IMR-90 (cell line): ENCODE data around the gene JMJD8. TPM values are rescaled to one million over a fixed set of nuclear protein-coding genes. Genes with fewer than 3 reads are reported as not detected.
A peak's percentile ranks its signal among the peaks of the same experiment; 100 is the strongest.

Experiments
- ATAC-seq: fragments of 200-7000 bp; cut with Tn5 transposase; 2 replicates; pipeline ENCODE4 v1.9.1; 2020; ENCODE audit warnings: low read depth, mild to moderate bottlenecking, moderate library complexity
- BruUV-seq: library from RNA; stranded (reverse); fragments of 400-500 nt; replicated peaks from 2 replicates; lab custom pipeline; 2021; lab: Mats Ljungman, UMichigan
- CTCF ChIA-PET: fragments of 300-600 bp; formaldehyde crosslinking; extraction: SDS; loops from one replicate; lab custom pipeline; 2021; ENCODE audit warnings: antibody characterized with exemption; lab: Yijun Ruan, JAX
- POLR2A ChIA-PET: fragments of 300-600 bp; sonication (Branson Sonifier 250); formaldehyde crosslinking; loops from one replicate; lab custom pipeline; 2022; ENCODE audit warnings: antibody characterized with exemption; ENCODE audit not compliant: unreplicated experiment; lab: Charles Lee
- DNase-seq: peaks from one replicate; pipeline ENCODE4 v3.0.0; 2013
- H2AFZ ChIP-seq: replicated peaks from 2 replicates; pipeline ENCODE3; 2013; ENCODE audit warnings: low read length, mild to moderate bottlenecking; ENCODE audit not compliant: poor library complexity
- H2AK5ac ChIP-seq: 2 replicates; pipeline ENCODE4 v1.6.1; 2013; ENCODE audit warnings: low read depth, low read length, inconsistent platforms
- H2AK9ac ChIP-seq: replicated peaks from 2 replicates; pipeline ENCODE3; 2013; ENCODE audit warnings: mild to moderate bottlenecking, low read depth, low read length, moderate library complexity; ENCODE audit not compliant: poor library complexity
- H2BK120ac ChIP-seq: 2 replicates; pipeline ENCODE4 v1.6.1; 2013; ENCODE audit warnings: low read depth, low read length, inconsistent platforms
- H2BK15ac ChIP-seq: 3 replicates; pipeline ENCODE4 v1.6.1; 2013; ENCODE audit warnings: low read depth, low read length, inconsistent platforms
- H2BK20ac ChIP-seq: 2 replicates; pipeline ENCODE4 v1.6.1; 2013; ENCODE audit warnings: low read depth, mild to moderate bottlenecking, inconsistent platforms, low read length, moderate library complexity
- H2BK5ac ChIP-seq: 2 replicates; pipeline ENCODE4 v1.6.1; 2013; ENCODE audit warnings: mild to moderate bottlenecking, low read depth, low read length, inconsistent platforms; ENCODE audit not compliant: poor library complexity, severe bottlenecking
- H3K14ac ChIP-seq: replicated peaks from 2 replicates; pipeline ENCODE4 v1.6.1; 2013; ENCODE audit warnings: low read depth, low read length, inconsistent platforms
- H3K18ac ChIP-seq: 2 replicates; pipeline ENCODE4 v1.6.1; 2013; ENCODE audit warnings: low read depth, low read length, control low read depth
- H3K23ac ChIP-seq: 2 replicates; pipeline ENCODE4 v1.6.1; 2013; ENCODE audit warnings: low read depth, low read length, inconsistent platforms
- H3K27ac ChIP-seq: 2 replicates; pipeline ENCODE4 v1.5.1; 2013; ENCODE audit warnings: mild to moderate bottlenecking, control low read depth, low read length; ENCODE audit not compliant: insufficient read depth
- H3K27me3 ChIP-seq: 2 replicates; pipeline ENCODE4 v1.6.1; 2013; ENCODE audit warnings: low read length; ENCODE audit not compliant: control insufficient read depth, insufficient read depth
- H3K36me3 ChIP-seq: 2 replicates; pipeline ENCODE4 v1.6.1; 2013; ENCODE audit warnings: low read length, mixed read lengths; ENCODE audit not compliant: control insufficient read depth, insufficient read depth
- H3K4ac ChIP-seq: 2 replicates; pipeline ENCODE4 v1.6.1; 2013; ENCODE audit warnings: low read depth, low read length, inconsistent platforms
- H3K4me1 ChIP-seq: 2 replicates; pipeline ENCODE4 v1.6.1; 2013; ENCODE audit warnings: low read length, mixed read lengths; ENCODE audit not compliant: control insufficient read depth, insufficient read depth
- H3K4me2 ChIP-seq: 2 replicates; pipeline ENCODE4 v1.6.1; 2013; ENCODE audit warnings: low read depth, mild to moderate bottlenecking, control low read depth, low read length, moderate library complexity
- H3K4me3 ChIP-seq: 2 replicates; pipeline ENCODE4 v1.5.1; 2013; ENCODE audit warnings: low read depth, mild to moderate bottlenecking, control low read depth, low read length, moderate library complexity; ENCODE audit not compliant: insufficient read depth
- H3K56ac ChIP-seq: 2 replicates; pipeline ENCODE4 v1.6.1; 2013; ENCODE audit warnings: low read length, inconsistent platforms; ENCODE audit not compliant: insufficient read depth; ENCODE audit errors: extremely low read depth
- H3K79me1 ChIP-seq, 2 experiments: 2 replicates each; pipeline ENCODE4 v1.6.1; 2013; ENCODE audit warnings: low read length in 2 of 2, inconsistent platforms in 1 of 2, low read depth in 1 of 2
- H3K9ac ChIP-seq: 2 replicates; pipeline ENCODE4 v1.6.1; 2013; ENCODE audit warnings: low read depth, low read length, control low read depth
- H3K9me1 ChIP-seq: 2 replicates; pipeline ENCODE4 v1.6.1; 2013; ENCODE audit warnings: low read length, inconsistent platforms; ENCODE audit not compliant: insufficient read depth
- H3K9me3 ChIP-seq: 2 replicates; pipeline ENCODE4 v1.6.1; 2013; ENCODE audit warnings: low read length; ENCODE audit not compliant: control insufficient read depth, insufficient read depth
- H4K20me1 ChIP-seq: 2 replicates; pipeline ENCODE4 v1.6.1; 2013; ENCODE audit warnings: low read length, inconsistent platforms; ENCODE audit not compliant: insufficient read depth
- H4K5ac ChIP-seq: 2 replicates; pipeline ENCODE4 v1.6.1; 2013; ENCODE audit warnings: mild to moderate bottlenecking, low read depth, low read length, control low read depth
- H4K8ac ChIP-seq, 2 experiments: 2 replicates each; pipeline ENCODE4 v1.6.1; 2013; ENCODE audit warnings: low read depth in 2 of 2, low read length in 2 of 2, control low read depth in 1 of 2, inconsistent platforms in 1 of 2
- H4K91ac ChIP-seq: 2 replicates; pipeline ENCODE4 v1.6.1; 2013; ENCODE audit warnings: low read depth, low read length, inconsistent platforms; ENCODE audit not compliant: insufficient read depth
- MAZ ChIP-seq: IDR thresholded peaks from 2 replicates; pipeline ENCODE4 v1.6.1; 2012; ENCODE audit warnings: low read depth, mild to moderate bottlenecking, low read length, improper control_type of control experiment, moderate library complexity, borderline replicate concordance
- WGBS, 2 experiments: methylation state at CpG; one replicate each; pipeline versions ENCODE4 v1.1.5 to v1.1.7; 2013; ENCODE audit warnings: missing lambda C conversion rate in 2 of 2; ENCODE audit not compliant: insufficient read length in 1 of 2; ENCODE audit errors: extremely low coverage in 2 of 2; 5-methylcytosine and 5-hydroxymethylcytosine counted together
- dilution Hi-C: fragments of 300-500 bp; cut with HindIII; formaldehyde crosslinking; loops from one replicate; pipeline ENCODE4 v1.14.3; 2018; ENCODE audit warnings: low sequenced_read_pairs; ENCODE audit not compliant: unreplicated experiment
- in situ Hi-C: fragments of 300-500 bp; cut with MboI; formaldehyde crosslinking; loops from 3 replicates; pipeline ENCODE4 v1.14.3; 2019; ENCODE audit warnings: low sequenced_read_pairs, inconsistent platforms, mixed read lengths
- intact Hi-C: fragments of 100-400 bp; cut with micrococcal nuclease; formaldehyde crosslinking; loops from 2 replicates; pipeline ENCODE4 v1.10.0; 2022
- polyA plus RNA-seq, 3 experiments: library from polyadenylated mRNA; depleted of rRNA; stranded (reverse); fragments of >200 nt; gene quantifications; 2 replicates each; pipeline ENCODE4 v1.2.3, GENCODE V29; 2012; ENCODE audit warnings: low replicate concordance in 1 of 3
- total RNA-seq: library from RNA; depleted of rRNA; stranded (reverse); fragments of >200 nt; gene quantifications from 2 replicates; pipeline ENCODE4 v1.2.3, GENCODE V29; 2012

The JMJD8 gene
- total and polyA plus RNA-seq, 2 of the 4 experiments (the other 2 are of a cell fraction) = 17.7 to 62.5 TPM

DNA sequence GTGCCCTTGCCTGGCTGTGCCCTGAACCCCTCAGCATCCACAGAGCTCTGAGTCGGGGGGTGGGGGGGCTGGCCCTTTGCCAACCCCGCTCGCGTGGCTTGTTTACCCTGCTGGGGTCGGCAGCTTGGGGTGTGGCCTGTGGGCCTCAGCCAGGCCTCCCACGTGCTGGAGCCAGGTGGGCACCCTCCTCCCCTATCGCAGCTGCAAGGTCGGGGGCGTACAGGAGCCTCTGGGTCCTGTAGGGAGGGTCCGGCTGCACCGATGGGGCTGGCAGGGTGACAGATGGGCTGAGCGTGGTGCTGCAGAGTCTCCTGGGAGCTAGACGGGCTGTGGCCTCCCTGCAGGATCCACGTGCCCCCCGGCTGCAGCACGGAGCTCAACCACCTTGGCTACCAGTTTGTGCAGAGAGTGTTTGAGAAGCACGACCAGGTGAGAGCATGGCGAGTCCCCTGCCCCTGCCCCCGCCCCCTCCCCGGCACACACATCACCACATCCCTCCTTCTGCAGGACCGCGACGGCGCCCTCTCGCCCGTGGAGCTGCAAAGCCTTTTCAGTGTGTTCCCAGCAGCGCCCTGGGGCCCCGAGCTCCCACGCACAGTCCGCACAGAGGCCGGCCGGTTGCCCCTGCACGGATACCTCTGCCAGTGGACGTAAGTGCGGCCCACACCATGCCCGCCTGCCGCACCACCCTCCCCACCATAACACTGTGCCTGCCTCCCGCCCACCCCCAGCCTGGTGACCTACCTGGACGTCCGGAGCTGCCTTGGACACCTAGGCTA lies 12.6 kb downstream of the JMJD8 start:
- Histone ChIP-seq H2AFZ (no peak overlapping the region), H3K9me1 (peaks cover 6% of the 10 kb centered on the region), H3K9ac (no peak overlapping the region), H4K5ac (no peak overlapping the region), H2BK20ac (no peak overlapping the region), H3K4ac (no peak overlapping the region), H2BK15ac (no peak overlapping the region), H2BK120ac (no peak overlapping the region), H3K9me3 (no peaks in the 10 kb centered on the region), H2AK5ac (no peak overlapping the region), H3K4me1 (peaks cover 14% of the 10 kb centered on the region), H4K20me1 (peaks cover 27% of the 10 kb centered on the region), H2BK5ac (no peak overlapping the region), H4K91ac (no peak overlapping the region), H4K8ac (no peak overlapping the region), H3K36me3 (peaks cover 47% of the 10 kb centered on the region), H3K79me1 (peaks cover 0 to 37% of the 10 kb centered on the region in 2 experiments; a peak in 1 of 4 replicates), H3K27me3 (no peaks in the 10 kb centered on the region), H3K18ac (no peak overlapping the region), H3K14ac (no peak overlapping the region), H3K4me2 (no peak overlapping the region), H3K56ac (no peak overlapping the region), H2AK9ac (peak overlapping the region; percentile 28), H3K27ac (no peak overlapping the region), H3K4me3 (no peak overlapping the region), H3K23ac (no peak overlapping the region)
- intact Hi-C loops = no loop called here
- ATAC-seq (no peak), DNase-seq (no peak)
- CTCF ChIA-PET = no interaction called here
- POLR2A ChIA-PET = no interaction called here
- 94% methylated on average over 13 of the region's 40 CpGs; no CpG with 5 or more reads in 1 of the 2 experiments for WGBS, 2 experiments
- in situ Hi-C loops = no loop called here
- no TSS peak for BruUV-seq
- dilution Hi-C loops = no loop called here
- TF ChIP-seq MAZ = no peak
